Heart right ventricle (tissue), 16 donors: Measurements from ENCODE around the gene JUP. TPM values are rescaled to one million over a fixed set of nuclear protein-coding genes. Genes with fewer than 3 reads are reported as not detected.

Experiments
- ATAC-seq, 8 donors: fragments of 200-7000 bp; cut with Tn5 transposase; one replicate each; pipeline ENCODE4 v1.9.1; 2020; ENCODE audit warnings: mild to moderate bottlenecking in 8 of 8, moderate library complexity in 8 of 8, moderate number of reproducible peaks in 1 of 8
- DNase-seq, 2 donors: peaks; one replicate each; pipeline ENCODE4 v3.0.0-alpha.2; 2020
- H3K27ac ChIP-seq, 10 donors: fragments of 200-600 bp; sonication (generic) in 2 of 10; one replicate each; pipeline versions ENCODE4 v1.5.0 to v1.8.0; 2020 to 2022; ENCODE audit warnings: mild to moderate bottlenecking in 3 of 10
- H3K27me3 ChIP-seq, 7 donors: fragments of 200-600 bp; one replicate each; pipeline ENCODE4 v1.8.0; 2021 to 2022; ENCODE audit warnings: mild to moderate bottlenecking in 2 of 7
- H3K36me3 ChIP-seq, 9 donors: fragments of 200-600 bp; sonication (generic) in 1 of 9; one replicate each; pipeline versions ENCODE4 v1.5.0 to v1.8.0; 2020 to 2022; ENCODE audit warnings: mild to moderate bottlenecking in 2 of 9
- H3K4me1 ChIP-seq, 9 donors: fragments of 200-600 bp; sonication (generic) in 1 of 9; one replicate each; pipeline versions ENCODE4 v1.5.0 to v1.8.0; 2020 to 2022; ENCODE audit warnings: mild to moderate bottlenecking in 4 of 9
- H3K4me3 ChIP-seq, 10 donors: fragments of 200-600 bp; sonication (generic) in 2 of 10; one replicate each; pipeline versions ENCODE4 v1.5.0 to v1.8.0; 2020 to 2022; ENCODE audit warnings: mild to moderate bottlenecking in 7 of 10, moderate library complexity in 2 of 10
- H3K9me3 ChIP-seq, 11 donors: fragments of 200-600 bp in 10 of 11; sonication (generic) in 2 of 11; one replicate each; pipeline versions ENCODE4 v1.5.0 to v1.8.0; 2013 to 2022; ENCODE audit warnings: mild to moderate bottlenecking in 2 of 11, control low read depth in 1 of 11, moderate library complexity in 1 of 11
- WGBS, 2 donors: extraction: QIAGEN DNeasy Blood & Tissue Kit; methylation state at CpG; one replicate each; pipeline ENCODE4 v1.1.7; 2013; ENCODE audit warnings: inconsistent platforms in 1 of 2; 5-methylcytosine and 5-hydroxymethylcytosine counted together
- intact Hi-C, 10 donors: fragments of 100-400 bp; cut with DNase I; formaldehyde crosslinking; loops; one replicate each; pipeline versions ENCODE4 v1.11.1 to v1.14.2; 2022
- polyA plus RNA-seq, 2 donors: library from polyadenylated mRNA; stranded (reverse); fragments of 200-250 nt; gene quantifications; one replicate each; pipeline ENCODE4 v1.2.3, GENCODE V29; 2013
- total RNA-seq, 10 donors: library from RNA; stranded (reverse); fragmentation: NEBNext Ultra II Directional in 3 of 10; extraction: Animal tissue kit (Norgen Biotek cat#: 25700) in 3 of 10; gene quantifications; one replicate each; pipeline versions ENCODE4 v1.2.1 to v1.2.4, GENCODE V29; 2021 to 2023
- TF ChIP-seq, protein P1 (sequence below), 9 donors: fragments of 200-600 bp; sonication (generic) in 2 of 9; IDR thresholded peaks; one replicate each; pipeline versions ENCODE4 v1.5.0 to v1.8.0; 2021 to 2022; ENCODE audit warnings: antibody characterized with exemption in 9 of 9, mild to moderate bottlenecking in 5 of 9, moderate library complexity in 1 of 9
- donor health status: Arrhythmogenic right ventricular cardiomyopathy.
- donor health status: ischemic (EF 13 %, LVEDD 7.1; RV severe dilation, severe dysfunction).
- donor health status: healthy with polysubstance abuse.
- donor health status: DM: no; HTN: yes; CAD: no.
- donor health status: DM: no; HTN: no; CAD: no.
- donor health status: ischemic (EF 25% LVEDD 6.9; RV normal size, moderate dysfunction).
- donor health status: ischemic (EF 25% LVEDD 5.7; RV mildly dilated, moderate dysfunction).
- donor health status: healthy.
- donor health status: DM: yes; HTN: yes; CAD: no.
- donor health status: Ischemic cardiomyopathy.
- donor health status: ischemic (EF 35%, LVEDD 5.7; RV mildly dilated, moderate dysfunction).
- donor health status: nonischemic (EF 11% LVEDD 7.7; RV severe dilation, severe dysfunction).
- donor health status: DM: yes; HTN: yes; CAD: no.
- donor health status: PGD.
- donor health status: ischemic (EF 29% LVEDD 5.4; RV normal size, mild dysfunction).
- donor health status: nonischemic (EF 23%, LVEDD 6.1; RV moderate dilation, normal function).

JUP gene
- total and polyA plus RNA-seq, 12 donors, result 80.2 to 217 (median 154) TPM

DNA sequence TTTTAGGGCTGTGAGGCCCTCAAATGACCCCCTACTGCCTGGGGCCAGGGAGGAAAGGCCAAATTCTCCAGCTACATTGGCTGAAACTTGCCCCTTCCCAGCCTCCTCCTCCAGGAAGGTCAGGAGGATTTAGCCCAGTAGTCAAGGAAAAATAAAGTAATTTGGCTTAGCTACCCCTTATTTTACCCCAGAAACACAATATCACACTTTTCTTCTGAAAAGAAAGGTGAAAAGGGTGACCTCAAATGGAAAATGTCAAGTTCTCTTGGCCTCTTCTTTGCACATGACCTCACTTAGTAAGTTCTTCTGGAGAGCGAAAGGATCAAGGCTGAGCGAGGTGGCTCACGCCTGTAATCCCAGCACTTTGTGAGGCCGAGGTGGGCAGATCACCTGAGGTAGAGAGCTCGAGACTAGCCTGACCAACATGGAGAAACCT, 8.0 kb upstream of the JUP start:
- no peaks in the 10 kb centered on the region for H3K36me3 ChIP-seq
- ATAC-seq (no peak), DNase-seq (no peak)
- intact Hi-C loops, result loop anchor here in 1 of 10 donors (5.0 kb wide), 1 partner anchor 1358 kb away; no protein-coding TSS in a partner anchor
- no peaks in the 10 kb centered on the region for H3K9me3 ChIP-seq
- 93 to 95% methylated on average over 5 of the region's 5 CpGs for whole genome bisulfite sequencing, 2 donors
- H3K4me3 ChIP-seq, result no peak overlapping the region
- H3K27ac ChIP-seq, result peak overlapping the region in 7 of 10 donors; percentile 79 to 98 (median 92)
- H3K27me3 ChIP-seq, result no peaks in the 10 kb centered on the region
- TF ChIP-seq, protein P1, sequence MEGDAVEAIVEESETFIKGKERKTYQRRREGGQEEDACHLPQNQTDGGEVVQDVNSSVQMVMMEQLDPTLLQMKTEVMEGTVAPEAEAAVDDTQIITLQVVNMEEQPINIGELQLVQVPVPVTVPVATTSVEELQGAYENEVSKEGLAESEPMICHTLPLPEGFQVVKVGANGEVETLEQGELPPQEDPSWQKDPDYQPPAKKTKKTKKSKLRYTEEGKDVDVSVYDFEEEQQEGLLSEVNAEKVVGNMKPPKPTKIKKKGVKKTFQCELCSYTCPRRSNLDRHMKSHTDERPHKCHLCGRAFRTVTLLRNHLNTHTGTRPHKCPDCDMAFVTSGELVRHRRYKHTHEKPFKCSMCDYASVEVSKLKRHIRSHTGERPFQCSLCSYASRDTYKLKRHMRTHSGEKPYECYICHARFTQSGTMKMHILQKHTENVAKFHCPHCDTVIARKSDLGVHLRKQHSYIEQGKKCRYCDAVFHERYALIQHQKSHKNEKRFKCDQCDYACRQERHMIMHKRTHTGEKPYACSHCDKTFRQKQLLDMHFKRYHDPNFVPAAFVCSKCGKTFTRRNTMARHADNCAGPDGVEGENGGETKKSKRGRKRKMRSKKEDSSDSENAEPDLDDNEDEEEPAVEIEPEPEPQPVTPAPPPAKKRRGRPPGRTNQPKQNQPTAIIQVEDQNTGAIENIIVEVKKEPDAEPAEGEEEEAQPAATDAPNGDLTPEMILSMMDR (IDR thresholded peaks at IDR 0.05), result no peak
- peaks cover 14 to 39% (median 32%) of the 10 kb centered on the region in 9 donors for H3K4me1 ChIP-seq

DNA sequence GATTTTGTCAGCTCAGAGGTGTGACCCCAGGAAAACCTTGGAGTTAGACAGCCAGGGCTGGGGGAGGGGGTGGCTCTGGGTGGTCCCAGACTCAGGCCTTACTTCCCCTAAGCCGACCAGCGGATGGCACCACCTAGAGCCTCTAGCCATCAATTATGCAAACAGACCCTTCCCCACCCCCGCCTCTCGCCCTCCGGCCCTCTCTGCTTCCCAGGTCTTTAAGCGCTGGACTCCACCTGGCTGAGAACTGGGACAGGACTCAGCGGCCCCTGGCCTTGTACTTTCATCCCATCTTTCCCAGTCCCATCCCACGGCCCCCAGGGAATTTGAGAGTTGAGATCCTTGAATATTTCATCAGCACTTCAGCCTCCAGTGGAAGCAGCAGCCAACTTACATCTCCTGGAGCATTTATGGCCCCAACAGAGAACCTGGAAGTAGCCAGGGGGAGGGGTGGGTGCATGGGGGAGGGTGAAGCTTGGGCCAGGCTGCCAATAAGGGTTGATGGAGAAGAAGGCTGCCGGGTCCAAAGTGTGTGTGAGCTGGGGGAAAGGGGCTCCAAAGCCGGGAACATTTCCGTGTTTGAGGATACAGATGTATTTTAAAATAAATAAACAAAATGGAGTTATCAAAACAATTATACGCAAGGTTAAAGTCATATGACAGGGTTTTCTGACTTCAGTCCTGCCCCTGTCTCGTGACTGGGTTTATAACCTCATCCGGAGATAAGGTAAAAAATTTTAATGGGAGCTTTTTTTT, 7.5 kb upstream of the JUP start:
- TF ChIP-seq, protein P1 (IDR thresholded peaks at IDR 0.05), result peak in 1 of 9 donors; percentile 9
- ATAC-seq (peak in 7 of 8 donors; percentile 10 to 55 (median 38)), DNase-seq (no peak)
- WGBS, 2 donors, result 42 to 57% methylated on average over 14 of the region's 14 CpGs
- intact Hi-C loops, result loop anchor here in 2 of 10 donors (2.0 to 5.0 kb wide), 2 partner anchors 17 to 1358 kb away; no protein-coding TSS in a partner anchor
- Histone ChIP-seq H3K4me3 (peak overlapping the region in 7 of 10 donors; percentile 12 to 34 (median 30)), H3K9me3 (no peaks in the 10 kb centered on the region), H3K27ac (peak overlapping the region; percentile 75 to 98 (median 90)), H3K36me3 (no peaks in the 10 kb centered on the region), H3K4me1 (peaks cover 14 to 43% (median 32%) of the 10 kb centered on the region in 9 donors), H3K27me3 (no peaks in the 10 kb centered on the region)

DNA sequence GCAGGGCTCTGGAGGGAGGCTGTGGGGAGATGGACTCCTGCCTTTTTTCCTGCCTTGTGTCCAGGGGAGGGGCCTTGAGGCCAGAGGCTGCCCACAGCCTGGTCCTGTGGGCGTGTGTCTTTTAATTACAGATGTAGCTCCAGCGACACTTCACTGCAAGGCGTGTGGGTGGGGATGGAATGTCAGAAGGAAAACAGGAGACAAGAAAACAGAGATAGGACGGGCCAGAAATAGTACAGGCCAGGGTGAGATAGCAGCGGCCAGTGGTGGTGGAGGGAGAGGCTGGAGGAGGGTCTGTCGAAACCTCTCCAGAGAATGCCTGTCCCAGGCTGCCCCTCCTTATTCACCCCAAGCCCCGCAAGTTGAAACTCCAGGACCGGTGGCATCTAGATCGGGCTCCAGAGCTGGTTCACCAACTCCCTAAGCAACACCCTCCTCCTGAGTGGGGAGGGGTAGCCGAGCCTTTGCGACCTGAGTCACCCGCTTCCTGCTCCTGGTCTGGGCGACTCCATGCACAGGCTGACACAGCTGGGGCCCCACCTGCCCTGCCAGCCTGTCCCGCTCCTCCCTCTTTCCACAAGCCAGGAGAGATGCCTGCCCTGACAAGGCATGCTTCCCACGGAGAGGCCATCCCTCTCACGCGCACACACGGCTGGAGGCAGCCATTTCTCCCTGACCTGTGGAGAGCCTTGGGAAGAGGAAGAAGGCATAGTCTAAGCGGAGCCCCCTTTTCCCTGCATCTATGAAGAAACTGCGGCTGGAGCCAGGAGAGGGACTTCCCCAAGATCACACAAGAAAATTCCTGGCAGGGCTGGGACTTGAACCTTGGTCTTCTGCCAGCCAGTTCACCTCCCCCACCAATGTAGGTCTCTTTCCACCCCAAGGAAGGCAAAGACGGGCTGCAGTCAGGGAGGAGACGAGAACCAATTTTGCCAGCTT, 6.6 kb upstream of the JUP start:
- peaks cover 14 to 44% (median 34%) of the 10 kb centered on the region in 9 donors for H3K4me1 ChIP-seq
- no peaks in the 10 kb centered on the region for H3K36me3 ChIP-seq
- peak overlapping the region; percentile 75 to 98 (median 90) for H3K27ac ChIP-seq
- peak overlapping the region in 7 of 10 donors; percentile 12 to 34 (median 30) for H3K4me3 ChIP-seq
- no peaks in the 10 kb centered on the region for H3K27me3 ChIP-seq
- H3K9me3 ChIP-seq, result no peaks in the 10 kb centered on the region
- intact Hi-C loops, result loop anchor here in 2 of 10 donors (2.0 to 5.0 kb wide), 2 partner anchors 16 to 1359 kb away; no protein-coding TSS in a partner anchor
- TF ChIP-seq, protein P1 (IDR thresholded peaks at IDR 0.05), result no peak
- peak; percentile 77 to 91 (median 86) for ATAC-seq
- WGBS, 2 donors, result 13 to 24% methylated on average over 22 of the region's 22 CpGs
- peak; percentile 60 to 78 for DNase-seq

DNA sequence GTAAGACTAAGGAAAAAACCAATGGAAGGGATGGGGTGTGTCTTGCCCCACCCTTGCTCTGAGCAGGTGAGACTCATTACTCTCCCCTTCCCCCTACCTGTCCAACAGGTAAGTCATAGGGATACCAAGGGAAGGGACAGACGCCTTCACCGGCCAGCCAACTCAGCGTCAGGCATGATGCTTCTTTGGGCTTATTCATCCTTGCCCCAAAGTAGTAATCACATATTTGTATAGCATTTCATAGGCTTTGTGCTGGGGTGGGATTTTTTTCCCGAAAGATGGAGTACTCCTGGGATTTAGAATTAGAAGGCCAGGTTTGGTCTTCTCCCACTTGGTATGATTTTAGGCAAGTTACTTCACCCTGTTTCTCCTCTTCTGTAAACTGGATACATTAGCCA, 509 bp upstream of the JUP start:
- TF ChIP-seq, protein P1 (IDR thresholded peaks at IDR 0.05), result no peak
- peaks cover 0 to 6% (median 0%) of the 10 kb centered on the region in 7 donors for H3K27me3 ChIP-seq
- intact Hi-C loops, result no loop called here
- H3K9me3 ChIP-seq, result no peaks in the 10 kb centered on the region
- 34 to 36% methylated on average over 4 of the region's 4 CpGs for WGBS, 2 donors
- peak overlapping the region in 4 of 10 donors; percentile 20 to 97 (median 46) for H3K27ac ChIP-seq
- ATAC-seq (no peak), DNase-seq (no peak)
- peaks cover 8 to 58% (median 44%) of the 10 kb centered on the region in 9 donors for H3K4me1 ChIP-seq
- peak overlapping the region in 2 of 10 donors; percentile 91 to 92 for H3K4me3 ChIP-seq
- no peaks in the 10 kb centered on the region for H3K36me3 ChIP-seq
